Neural crest cell (in vitro differentiated cells): Measurements from ENCODE around the gene GARIN5B. TPM values are rescaled to one million over a fixed set of nuclear protein-coding genes. Genes with fewer than 3 reads are reported as not detected.

Source experiments
- DNase-seq: peaks from one replicate; pipeline ENCODE4 v3.0.0; 2021; ENCODE audit warnings: low read depth, mixed read lengths, low spot score
- H3K27ac Mint-ChIP-seq: one replicate; pipeline ENCODE4 v1.8.0; 2021; ENCODE audit warnings: mild to moderate bottlenecking, mixed read lengths; ENCODE audit not compliant: unreplicated experiment
- H3K27me3 Mint-ChIP-seq: 2 replicates; pipeline ENCODE4 v1.8.0; 2021; ENCODE audit warnings: low read depth, mild to moderate bottlenecking, mixed read lengths
- H3K36me3 Mint-ChIP-seq: 2 replicates; pipeline ENCODE4 v1.8.0; 2021; ENCODE audit warnings: low read depth, mild to moderate bottlenecking, mixed read lengths
- H3K4me1 Mint-ChIP-seq: 2 replicates; pipeline ENCODE4 v1.8.0; 2021; ENCODE audit warnings: mixed read lengths
- H3K4me3 Mint-ChIP-seq: one replicate; pipeline ENCODE4 v1.8.0; 2021; ENCODE audit warnings: mild to moderate bottlenecking, mixed read lengths
- H3K9me3 Mint-ChIP-seq: 2 replicates; pipeline ENCODE4 v1.8.0; 2021; ENCODE audit warnings: mixed read lengths
- total RNA-seq: library from RNA; stranded (reverse); gene quantifications from 2 replicates; pipeline ENCODE4 v1.2.1, GENCODE V29; 2021
- TF ChIP-seq, protein P1 (sequence below): fragments of 200-600 bp; sonication (generic); conservative IDR thresholded peaks from 2 replicates; pipeline ENCODE4 v1.5.0; 2021; ENCODE audit warnings: antibody characterized with exemption, mild to moderate bottlenecking

Gene GARIN5B
- total RNA-seq, 1 donor from 2014 or later: not detected

DNA sequence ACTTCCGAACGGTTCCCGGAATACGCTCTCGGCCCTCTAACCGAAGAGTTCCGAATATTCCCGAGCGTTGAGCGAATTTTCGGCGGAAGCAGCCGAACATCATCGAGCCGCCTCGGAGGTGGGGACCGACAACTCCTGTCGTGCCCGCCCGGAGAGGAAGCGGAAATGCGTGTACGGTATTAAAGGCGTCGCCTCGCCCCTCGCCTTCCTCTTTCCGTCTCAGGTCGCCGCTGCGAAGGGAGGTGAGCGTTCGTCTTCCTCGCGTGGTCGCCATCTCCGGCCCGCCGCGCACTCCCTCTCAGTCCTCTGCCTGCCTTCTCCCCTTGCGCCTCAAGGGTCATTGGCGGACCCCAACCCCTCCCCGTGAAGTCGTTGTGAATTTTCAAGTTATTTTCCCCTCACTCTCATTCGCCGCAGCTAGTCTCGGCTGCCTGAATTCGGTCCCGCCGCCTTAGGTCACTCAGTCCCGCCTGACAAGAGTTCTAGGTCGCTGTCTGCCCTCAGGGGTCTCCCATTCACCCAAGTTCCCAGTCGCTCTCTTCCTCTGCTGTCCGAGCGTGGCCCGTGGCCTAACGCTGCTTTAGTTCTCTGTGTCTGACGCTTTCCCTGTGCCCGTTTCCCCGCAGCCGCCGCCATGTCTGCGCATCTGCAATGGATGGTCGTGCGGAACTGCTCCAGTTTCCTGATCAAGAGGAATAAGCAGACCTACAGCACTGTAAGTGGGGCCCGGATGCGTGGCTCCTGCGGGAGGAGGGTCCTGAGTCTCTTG, 22.8 kb upstream of the GARIN5B start, which contains the start of gene RPL28:
Gene RPL28, plus strand, starts transcription at position 209 of the 769 bp plus-strand sequence. Its CDS starts 426 bp downstream, at position 635.
- Mint-ChIP-seq H3K27ac (peak within 1 kb of the TSS; percentile 99), H3K4me1 (peaks cover 54% of the 10 kb centered on the region), H3K4me3 (peak within 1 kb of the TSS; percentile 100), H3K9me3 (no peaks in the 10 kb centered on the region), H3K27me3 (peaks cover 8% of the 10 kb centered on the region), H3K36me3 (peaks cover 10% of the 10 kb centered on the region)
- DNase-seq: peak; percentile 98
- TF ChIP-seq, protein P1, sequence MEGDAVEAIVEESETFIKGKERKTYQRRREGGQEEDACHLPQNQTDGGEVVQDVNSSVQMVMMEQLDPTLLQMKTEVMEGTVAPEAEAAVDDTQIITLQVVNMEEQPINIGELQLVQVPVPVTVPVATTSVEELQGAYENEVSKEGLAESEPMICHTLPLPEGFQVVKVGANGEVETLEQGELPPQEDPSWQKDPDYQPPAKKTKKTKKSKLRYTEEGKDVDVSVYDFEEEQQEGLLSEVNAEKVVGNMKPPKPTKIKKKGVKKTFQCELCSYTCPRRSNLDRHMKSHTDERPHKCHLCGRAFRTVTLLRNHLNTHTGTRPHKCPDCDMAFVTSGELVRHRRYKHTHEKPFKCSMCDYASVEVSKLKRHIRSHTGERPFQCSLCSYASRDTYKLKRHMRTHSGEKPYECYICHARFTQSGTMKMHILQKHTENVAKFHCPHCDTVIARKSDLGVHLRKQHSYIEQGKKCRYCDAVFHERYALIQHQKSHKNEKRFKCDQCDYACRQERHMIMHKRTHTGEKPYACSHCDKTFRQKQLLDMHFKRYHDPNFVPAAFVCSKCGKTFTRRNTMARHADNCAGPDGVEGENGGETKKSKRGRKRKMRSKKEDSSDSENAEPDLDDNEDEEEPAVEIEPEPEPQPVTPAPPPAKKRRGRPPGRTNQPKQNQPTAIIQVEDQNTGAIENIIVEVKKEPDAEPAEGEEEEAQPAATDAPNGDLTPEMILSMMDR: no peak

DNA sequence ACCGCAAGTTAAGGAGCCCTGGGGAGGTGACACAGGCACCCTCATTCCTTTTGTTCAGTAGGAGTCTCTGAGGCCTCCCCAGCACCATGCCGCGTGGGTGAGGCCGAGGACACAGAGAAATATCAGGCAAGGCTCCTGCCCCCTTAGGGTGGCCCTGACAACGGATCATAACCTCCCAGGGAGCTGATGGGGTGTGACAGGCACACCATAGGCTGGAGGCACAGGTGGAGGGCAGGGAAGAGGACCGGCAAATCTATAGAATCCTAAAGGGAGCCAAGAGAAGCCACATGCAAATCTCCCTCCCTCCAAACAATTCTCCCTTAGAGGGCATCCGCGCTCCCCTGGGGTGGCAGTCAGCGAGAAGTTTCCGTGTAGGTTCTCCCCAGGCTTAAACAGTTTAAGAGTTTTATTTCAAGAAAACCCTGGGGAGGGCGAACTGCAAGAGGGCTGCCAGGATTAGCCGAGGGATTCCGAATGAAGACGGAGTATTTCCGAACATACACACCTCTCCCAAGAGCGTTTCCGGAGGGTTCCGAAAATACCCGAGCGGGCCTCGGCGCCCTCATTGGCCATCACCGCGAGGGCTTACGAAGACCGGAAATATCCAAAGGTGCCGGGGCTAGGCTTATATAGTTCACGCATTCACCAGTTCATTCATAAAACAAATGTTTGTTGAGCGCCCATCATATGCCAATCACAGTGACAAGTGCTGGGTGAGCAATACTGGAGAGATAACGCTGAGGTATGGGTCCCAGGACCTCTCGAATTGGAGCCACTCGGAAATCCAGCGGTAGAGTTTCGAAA, 22.1 kb upstream of the GARIN5B start:
- Mint-ChIP-seq H3K27me3 (peaks cover 8% of the 10 kb centered on the region), H3K4me1 (peaks cover 48% of the 10 kb centered on the region), H3K27ac (peak overlapping the region; percentile 99), H3K9me3 (no peaks in the 10 kb centered on the region), H3K36me3 (peaks cover 10% of the 10 kb centered on the region), H3K4me3 (peak overlapping the region; percentile 100)
- peak; percentile 93 for DNase-seq
- TF ChIP-seq, protein P1: no peak

DNA sequence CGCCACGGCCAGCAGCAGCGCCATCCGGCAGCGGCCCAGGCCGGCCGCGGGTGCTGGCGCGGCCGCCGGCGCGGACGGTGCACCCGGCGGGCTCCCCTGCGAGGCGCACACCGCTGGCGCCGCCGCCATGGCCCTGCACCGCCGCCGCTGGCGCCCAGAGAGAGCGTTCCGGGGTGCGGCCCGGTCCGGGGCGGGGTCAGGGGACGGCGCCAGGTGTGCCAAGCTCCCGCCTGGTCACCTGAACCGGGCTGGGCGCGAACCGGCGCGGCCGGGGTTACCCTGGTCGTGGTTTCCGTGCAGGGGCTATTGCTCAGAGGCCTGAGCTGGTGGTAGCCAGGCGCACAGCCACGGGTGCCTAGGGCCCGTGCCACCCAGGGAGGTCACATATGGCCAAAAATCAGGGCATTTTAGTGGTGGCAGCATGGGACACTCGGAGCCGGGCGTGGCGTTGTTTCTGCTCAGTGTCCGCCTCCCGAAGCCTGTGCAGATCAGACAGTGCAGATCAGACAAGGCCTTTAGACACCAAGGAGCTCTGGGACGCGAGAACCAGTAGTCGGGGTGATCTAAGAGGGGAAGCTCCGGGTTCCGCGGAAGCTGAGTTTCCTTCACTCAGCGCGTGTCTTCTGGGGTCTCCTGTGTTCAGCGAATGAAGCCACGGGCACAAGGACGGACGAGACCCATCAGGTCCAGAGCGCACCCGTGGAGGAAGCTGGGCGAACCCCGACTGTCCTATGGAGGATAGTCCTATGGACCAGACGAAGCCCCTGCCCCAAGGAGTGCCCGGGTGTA, 21.3 kb upstream of the GARIN5B start, which contains the start of gene TMEM238:
Gene TMEM238, minus strand, starts transcription at position 162 of the 789 bp plus-strand sequence. Its CDS starts 33 bp downstream, at position 129.
- DNase-seq: no peak
- Mint-ChIP-seq H3K9me3 (no peaks in the 10 kb centered on the region), H3K4me1 (peaks cover 41% of the 10 kb centered on the region), H3K27ac (peak within 1 kb of the TSS; percentile 99), H3K4me3 (peak within 1 kb of the TSS; percentile 100), H3K27me3 (peaks cover 11% of the 10 kb centered on the region), H3K36me3 (peaks cover 5% of the 10 kb centered on the region)
- TF ChIP-seq, protein P1: no peak

DNA sequence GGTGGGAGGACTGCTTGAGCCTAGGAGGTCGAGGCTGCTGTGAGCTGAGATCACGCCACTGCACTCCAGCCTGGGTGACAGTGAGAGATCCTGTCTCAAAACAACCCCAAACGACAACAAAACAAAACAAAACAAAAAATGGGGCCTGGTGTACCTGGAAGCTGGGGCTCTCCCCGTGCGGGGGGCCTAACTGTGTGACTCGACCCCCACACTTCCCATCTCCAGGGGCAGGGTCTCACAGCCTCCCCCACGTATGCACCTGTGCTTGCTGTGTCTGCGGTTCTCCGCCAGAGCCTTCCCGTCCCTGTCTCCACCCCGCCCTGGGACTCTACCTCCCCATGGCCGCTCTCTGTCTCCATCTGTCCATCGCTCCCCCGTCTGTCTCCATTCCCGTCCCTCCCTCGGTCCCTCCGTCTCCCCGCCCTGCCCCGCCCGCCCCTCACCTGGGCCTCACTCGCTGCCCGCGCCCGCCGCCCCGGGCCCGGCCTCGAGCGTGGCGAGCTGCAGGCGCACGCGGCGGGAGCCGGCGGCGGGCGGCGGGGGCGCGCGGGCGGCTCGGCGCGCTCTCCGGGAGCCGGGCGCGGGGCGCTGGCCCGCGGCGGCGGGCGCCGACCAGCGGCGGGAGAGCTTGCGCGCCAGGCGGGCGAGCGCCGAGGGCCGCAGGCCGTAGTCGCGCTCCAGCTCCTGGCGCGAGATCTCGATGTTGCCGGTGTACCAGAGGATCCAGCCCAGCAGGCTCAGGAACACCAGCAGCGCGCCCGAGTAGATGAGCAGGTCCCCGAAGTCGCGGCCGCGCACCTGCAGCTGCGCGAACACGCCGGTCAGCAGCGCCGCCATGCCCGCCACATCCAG, 20.4 kb upstream of the GARIN5B start:
- no peaks in the 10 kb centered on the region for H3K9me3 Mint-ChIP-seq
- TF ChIP-seq, protein P1: peak; percentile 20
- peaks cover 5% of the 10 kb centered on the region for H3K36me3 Mint-ChIP-seq
- H3K4me3 Mint-ChIP-seq: peak overlapping the region; percentile 74
- DNase-seq: no peak
- peaks cover 36% of the 10 kb centered on the region for H3K4me1 Mint-ChIP-seq
- peaks cover 19% of the 10 kb centered on the region for H3K27me3 Mint-ChIP-seq
- peak overlapping the region; percentile 87 for H3K27ac Mint-ChIP-seq
